ENCODE measurements around the gene LAMP5. TPM values are rescaled to one million over a fixed set of nuclear protein-coding genes. Genes with fewer than 3 reads are reported as not detected.

The LAMP5 gene
- total RNA-seq, 2 experiments from 2014 or later = not detected

GRCh38 chr20:9532069-9532838 lies 17.9 kb downstream of the LAMP5 start:
- Mint-ChIP-seq H3K9me3 (ENCODE audit: low read depth) (no peaks in the 10 kb centered on the region), H3K27ac (no peak overlapping the region), H3K4me1 (no peaks in the 10 kb centered on the region), H3K27me3 (no peaks in the 10 kb centered on the region), H3K36me3 (no peaks in the 10 kb centered on the region), H3K4me3 (no peak overlapping the region)
- CTCF ChIA-PET = no interaction called here
- no peak for DNase-seq
- no peak for ATAC-seq

- no peaks in the 10 kb centered on the region for H3K9me3 Mint-ChIP-seq (ENCODE audit: low read depth)
- no peaks in the 10 kb centered on the region for H3K4me1 Mint-ChIP-seq
- DNase-seq (no peak), ATAC-seq (no peak)
- H3K4me3 Mint-ChIP-seq = no peak overlapping the region
- no peak overlapping the region for H3K27ac Mint-ChIP-seq
- H3K27me3 Mint-ChIP-seq = no peaks in the 10 kb centered on the region
- H3K36me3 Mint-ChIP-seq = no peaks in the 10 kb centered on the region
- CTCF ChIA-PET = no interaction called here
Measured at GRCh38 chr20:9534025-9534424, 19.6 kb downstream of the LAMP5 start.

GRCh38 chr20:9535449-9535848 lies 21.1 kb downstream of the LAMP5 start:
- H3K27ac Mint-ChIP-seq = no peak overlapping the region
- H3K4me3 Mint-ChIP-seq = no peak overlapping the region
- H3K27me3 Mint-ChIP-seq = no peaks in the 10 kb centered on the region
- DNase-seq (no peak), ATAC-seq (no peak)
- CTCF ChIA-PET = no interaction called here
- no peaks in the 10 kb centered on the region for H3K9me3 Mint-ChIP-seq (ENCODE audit: low read depth)
- no peaks in the 10 kb centered on the region for H3K4me1 Mint-ChIP-seq
- no peaks in the 10 kb centered on the region for H3K36me3 Mint-ChIP-seq

- CTCF ChIA-PET = no interaction called here
- no peak for DNase-seq
- no peak overlapping the region for H3K4me3 Mint-ChIP-seq
Measured at GRCh38 chr20:9543214-9543613, 28.8 kb downstream of the LAMP5 start.

GRCh38 chr20:9550283-9550682 lies 35.9 kb downstream of the LAMP5 start:
- H3K9me3 Mint-ChIP-seq (ENCODE audit: low read depth) = peaks cover 4% of the 10 kb centered on the region
- no peaks in the 10 kb centered on the region for H3K27me3 Mint-ChIP-seq
- no peaks in the 10 kb centered on the region for H3K36me3 Mint-ChIP-seq
- DNase-seq = no peak
- no peak for ATAC-seq
- H3K4me1 Mint-ChIP-seq = no peaks in the 10 kb centered on the region
- H3K4me3 Mint-ChIP-seq = no peak overlapping the region
- no peak overlapping the region for H3K27ac Mint-ChIP-seq
- CTCF ChIA-PET = no interaction called here

More at GRCh38 chr20:9543214-9543613, 28.8 kb downstream of the LAMP5 start:
- Mint-ChIP-seq H3K27me3 (no peaks in the 10 kb centered on the region), H3K36me3 (no peaks in the 10 kb centered on the region), H3K9me3 (ENCODE audit: low read depth) (no peaks in the 10 kb centered on the region), H3K27ac (no peak overlapping the region), H3K4me1 (no peaks in the 10 kb centered on the region)
- no peak for ATAC-seq

- Mint-ChIP-seq H3K36me3 (no peaks in the 10 kb centered on the region), H3K4me1 (no peaks in the 10 kb centered on the region), H3K9me3 (ENCODE audit: low read depth) (peaks cover 4% of the 10 kb centered on the region), H3K27me3 (no peaks in the 10 kb centered on the region), H3K27ac (no peak overlapping the region), H3K4me3 (no peak overlapping the region)
- no peak for DNase-seq
- no peak for ATAC-seq
- CTCF ChIA-PET = no interaction called here
Measured at GRCh38 chr20:9550871-9551270, 36.5 kb downstream of the LAMP5 start.

GRCh38 chr20:9551808-9552550 lies 37.6 kb downstream of the LAMP5 start:
- Mint-ChIP-seq H3K9me3 (ENCODE audit: low read depth) (peaks cover 4% of the 10 kb centered on the region), H3K27ac (no peak overlapping the region), H3K36me3 (no peaks in the 10 kb centered on the region), H3K27me3 (no peaks in the 10 kb centered on the region), H3K4me1 (no peaks in the 10 kb centered on the region), H3K4me3 (no peak overlapping the region)
- CTCF ChIA-PET = no interaction called here
- DNase-seq (no peak), ATAC-seq (no peak)

- no peak for ATAC-seq
- Mint-ChIP-seq H3K4me3 (no peak overlapping the region), H3K9me3 (ENCODE audit: low read depth) (peaks cover 4% of the 10 kb centered on the region), H3K27me3 (no peaks in the 10 kb centered on the region), H3K27ac (no peak overlapping the region), H3K36me3 (no peaks in the 10 kb centered on the region), H3K4me1 (no peaks in the 10 kb centered on the region)
- DNase-seq = no peak
- CTCF ChIA-PET = no interaction called here
Measured at GRCh38 chr20:9555781-9556180, 41.4 kb downstream of the LAMP5 start.

GRCh38 chr20:9557411-9557810 lies 43.0 kb downstream of the LAMP5 start:
- Mint-ChIP-seq H3K9me3 (ENCODE audit: low read depth) (no peaks in the 10 kb centered on the region), H3K4me3 (no peak overlapping the region)

GRCh38 chr20:9565910-9566550 lies 51.6 kb downstream of the LAMP5 start:
- H3K27me3 Mint-ChIP-seq = no peaks in the 10 kb centered on the region
- no peaks in the 10 kb centered on the region for H3K9me3 Mint-ChIP-seq (ENCODE audit: low read depth)
- no peaks in the 10 kb centered on the region for H3K36me3 Mint-ChIP-seq
- CTCF ChIA-PET = no interaction called here
- ATAC-seq (no peak), DNase-seq (no peak)
- no peak overlapping the region for H3K27ac Mint-ChIP-seq
- no peak overlapping the region for H3K4me3 Mint-ChIP-seq
- no peaks in the 10 kb centered on the region for H3K4me1 Mint-ChIP-seq

More at GRCh38 chr20:9557411-9557810, 43.0 kb downstream of the LAMP5 start:
- Mint-ChIP-seq H3K27ac (no peak overlapping the region), H3K4me1 (no peaks in the 10 kb centered on the region), H3K27me3 (no peaks in the 10 kb centered on the region), H3K36me3 (no peaks in the 10 kb centered on the region)
- DNase-seq = no peak
- ATAC-seq = no peak
- CTCF ChIA-PET = no interaction called here

GRCh38 chr20:9566977-9567376 lies 52.6 kb downstream of the LAMP5 start:
- Mint-ChIP-seq H3K4me1 (no peaks in the 10 kb centered on the region), H3K4me3 (no peak overlapping the region), H3K36me3 (no peaks in the 10 kb centered on the region), H3K27ac (no peak overlapping the region), H3K9me3 (ENCODE audit: low read depth) (no peaks in the 10 kb centered on the region), H3K27me3 (no peaks in the 10 kb centered on the region)
- no peak for DNase-seq
- no peak for ATAC-seq
- CTCF ChIA-PET = no interaction called here

GRCh38 chr20:9570612-9571011 lies 56.2 kb downstream of the LAMP5 start:
- no peaks in the 10 kb centered on the region for H3K27me3 Mint-ChIP-seq
- H3K36me3 Mint-ChIP-seq = no peaks in the 10 kb centered on the region
- ATAC-seq = no peak
- no peak overlapping the region for H3K4me3 Mint-ChIP-seq
- H3K9me3 Mint-ChIP-seq (ENCODE audit: low read depth) = no peaks in the 10 kb centered on the region
- DNase-seq = no peak
- CTCF ChIA-PET = no interaction called here
- H3K27ac Mint-ChIP-seq = no peak overlapping the region
- no peaks in the 10 kb centered on the region for H3K4me1 Mint-ChIP-seq

- no peak overlapping the region for H3K27ac Mint-ChIP-seq
- CTCF ChIA-PET = interaction anchor here (0.7 to 0.8 kb wide), 2 partner anchors 10 to 78 kb away, joined by 3 read pairs; no protein-coding TSS in a partner anchor
- no peaks in the 10 kb centered on the region for H3K4me1 Mint-ChIP-seq
- DNase-seq (no peak), ATAC-seq (no peak)
- H3K36me3 Mint-ChIP-seq = no peaks in the 10 kb centered on the region
- H3K9me3 Mint-ChIP-seq (ENCODE audit: low read depth) = no peaks in the 10 kb centered on the region
- no peak overlapping the region for H3K4me3 Mint-ChIP-seq
- no peaks in the 10 kb centered on the region for H3K27me3 Mint-ChIP-seq
Measured at GRCh38 chr20:9571783-9572182, 57.4 kb downstream of the LAMP5 start.

GRCh38 chr20:9572670-9573069 lies 58.3 kb downstream of the LAMP5 start:
- Mint-ChIP-seq H3K4me3 (no peak overlapping the region), H3K9me3 (ENCODE audit: low read depth) (no peaks in the 10 kb centered on the region), H3K27me3 (no peaks in the 10 kb centered on the region), H3K4me1 (no peaks in the 10 kb centered on the region), H3K27ac (no peak overlapping the region), H3K36me3 (no peaks in the 10 kb centered on the region)
- CTCF ChIA-PET = interaction anchor here (0.8 kb wide), 1 partner anchor 10 kb away, joined by 3 read pairs; no protein-coding TSS in a partner anchor
- no peak for ATAC-seq
- no peak for DNase-seq
